CD4-positive, alpha-beta T cell (primary cell): ENCODE results near the gene NAPB. TPM values are rescaled to one million over a fixed set of nuclear protein-coding genes. Genes with fewer than 3 reads are reported as not detected.

Experiments
- ATAC-seq: fragments of 200-7000 bp; cut with Tn5 transposase; one replicate; pipeline ENCODE4 v1.10.0; 2022; ENCODE audit warnings: mild to moderate bottlenecking; ENCODE audit not compliant: poor library complexity
- CTCF ChIA-PET: fragments of 350-600 bp; sonication (Branson Sonifier 250); formaldehyde crosslinking; loops from one replicate; lab custom pipeline; 2021; ENCODE audit warnings: antibody characterized with exemption, inconsistent platforms; lab: Charles Lee
- POLR2A ChIA-PET: fragments of 350-600 bp; sonication (Branson Sonifier 250); formaldehyde crosslinking; loops from one replicate; lab custom pipeline; 2021; ENCODE audit warnings: antibody characterized with exemption, inconsistent platforms; lab: Charles Lee
- DNase-seq, 14 experiments: peaks; one replicate each; pipeline ENCODE4 v3.0.0-alpha.2; 2013 to 2020; ENCODE audit warnings: mixed read lengths in 2 of 14
- H3K27ac ChIP-seq, 2 donors: one replicate each; pipeline versions ENCODE4 v1.5.1 to v1.7.0; 2013; ENCODE audit warnings: low read length in 2 of 2, low read depth in 1 of 2, mild to moderate bottlenecking in 1 of 2
- H3K27me3 ChIP-seq, 2 experiments: 1 replicate in 1 of 2; 2 replicates in 1 of 2; pipeline versions ENCODE4 v1.6.1 to v1.7.0; 2013; ENCODE audit warnings: low read length in 2 of 2, control low read depth in 1 of 2, mild to moderate bottlenecking in 1 of 2, moderate library complexity in 1 of 2; ENCODE audit not compliant: insufficient read depth in 2 of 2, control insufficient read depth in 1 of 2
- H3K36me3 ChIP-seq: one replicate; pipeline ENCODE4 v1.6.1; 2013; ENCODE audit warnings: low read length, control low read depth; ENCODE audit not compliant: insufficient read depth
- H3K4me1 ChIP-seq: one replicate; pipeline ENCODE4 v1.6.1; 2013; ENCODE audit warnings: low read length, control low read depth; ENCODE audit not compliant: insufficient read depth
- H3K4me3 ChIP-seq: one replicate; pipeline ENCODE4 v1.5.1; 2013; ENCODE audit warnings: mild to moderate bottlenecking, low read length, moderate library complexity
- H3K9me3 ChIP-seq, 2 experiments: 1 replicate in 1 of 2; 2 replicates in 1 of 2; pipeline versions ENCODE4 v1.6.1 to v1.7.0; 2013; ENCODE audit warnings: low read length in 2 of 2, mild to moderate bottlenecking in 2 of 2, control low read depth in 1 of 2, moderate library complexity in 1 of 2; ENCODE audit not compliant: control insufficient read depth in 1 of 2, insufficient read depth in 1 of 2
- H3K27ac Mint-ChIP-seq: one replicate; pipeline ENCODE4 v1.8.0; 2020; ENCODE audit warnings: mixed read lengths
- H3K27me3 Mint-ChIP-seq: one replicate; pipeline ENCODE4 v1.8.0; 2021; ENCODE audit warnings: mixed read lengths
- H3K36me3 Mint-ChIP-seq: one replicate; pipeline ENCODE4 v1.8.0; 2021; ENCODE audit warnings: low read depth, mixed read lengths
- H3K4me1 Mint-ChIP-seq: one replicate; pipeline ENCODE4 v1.8.0; 2021; ENCODE audit warnings: low read depth, mixed read lengths
- H3K4me3 Mint-ChIP-seq: one replicate; pipeline ENCODE4 v1.8.0; 2020; ENCODE audit warnings: mild to moderate bottlenecking, mixed read lengths
- H3K9me3 Mint-ChIP-seq: one replicate; pipeline ENCODE4 v1.8.0; 2020; ENCODE audit warnings: mixed read lengths
- intact Hi-C, 2 experiments: fragments of 100-400 bp; cut with DNase I in 1 of 2; cut with micrococcal nuclease in 1 of 2; formaldehyde crosslinking; loops; one replicate each; pipeline versions ENCODE4 v1.15.1 to v1.9.0; 2023 to 2025; cut with DNase I, micrococcal nuclease
- total RNA-seq, 174 experiments: library from RNA in 2 of 174; stranded (reverse) in 2 of 174; gene quantifications; one replicate each; pipeline ENCODE4 v1.2.3 and lab custom pipeline; 2021 to 2026
- TF ChIP-seq, protein P1 (sequence below): fragments of 200-600 bp; IDR thresholded peaks from one replicate; pipeline ENCODE4 v1.8.0; 2022; ENCODE audit warnings: antibody characterized with exemption, mild to moderate bottlenecking

Gene NAPB
- total RNA-seq, 2 experiments from 2014 or later: 7.5 to 8.9 TPM

DNA sequence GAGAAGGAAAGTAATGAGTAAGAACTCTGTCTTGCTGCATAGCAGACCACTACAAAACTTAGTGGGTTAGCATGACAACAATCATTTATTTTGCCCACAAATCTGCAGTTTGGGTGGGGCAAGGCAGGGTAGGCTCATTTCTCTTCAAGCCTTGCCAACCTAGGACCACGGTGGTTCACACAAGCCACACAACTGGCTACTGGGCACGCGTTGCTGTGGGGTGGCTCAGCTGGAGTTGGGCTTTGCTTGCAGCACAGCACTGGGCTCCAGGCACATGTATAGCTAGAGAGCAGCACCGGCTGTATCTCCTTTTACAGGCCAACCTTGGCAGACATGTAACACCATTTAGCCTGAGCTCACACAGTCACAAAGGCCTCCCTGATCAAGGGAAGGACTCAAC, 75.3 kb downstream of the NAPB start:
- no peaks in the 10 kb centered on the region for H3K36me3 ChIP-seq
- H3K27me3 ChIP-seq: no peaks in the 10 kb centered on the region
- ChIA-PET CTCF (no interaction called here), POLR2A (no interaction called here)
- Mint-ChIP-seq H3K27ac (no peak overlapping the region), H3K9me3 (no peaks in the 10 kb centered on the region), H3K27me3 (no peaks in the 10 kb centered on the region), H3K4me1 (peaks cover 14% of the 10 kb centered on the region), H3K4me3 (no peak overlapping the region), H3K36me3 (peaks cover 7% of the 10 kb centered on the region)
- ATAC-seq: no peak
- no peak overlapping the region for H3K27ac ChIP-seq
- intact Hi-C loops: loop anchor here in 1 of 2 experiments (2.0 kb wide), 1 partner anchor 23 kb away; no protein-coding TSS in a partner anchor
- H3K4me3 ChIP-seq: no peak overlapping the region
- H3K9me3 ChIP-seq: no peaks in the 10 kb centered on the region
- peaks cover 17% of the 10 kb centered on the region for H3K4me1 ChIP-seq
- no peak for DNase-seq
- TF ChIP-seq, protein P1, sequence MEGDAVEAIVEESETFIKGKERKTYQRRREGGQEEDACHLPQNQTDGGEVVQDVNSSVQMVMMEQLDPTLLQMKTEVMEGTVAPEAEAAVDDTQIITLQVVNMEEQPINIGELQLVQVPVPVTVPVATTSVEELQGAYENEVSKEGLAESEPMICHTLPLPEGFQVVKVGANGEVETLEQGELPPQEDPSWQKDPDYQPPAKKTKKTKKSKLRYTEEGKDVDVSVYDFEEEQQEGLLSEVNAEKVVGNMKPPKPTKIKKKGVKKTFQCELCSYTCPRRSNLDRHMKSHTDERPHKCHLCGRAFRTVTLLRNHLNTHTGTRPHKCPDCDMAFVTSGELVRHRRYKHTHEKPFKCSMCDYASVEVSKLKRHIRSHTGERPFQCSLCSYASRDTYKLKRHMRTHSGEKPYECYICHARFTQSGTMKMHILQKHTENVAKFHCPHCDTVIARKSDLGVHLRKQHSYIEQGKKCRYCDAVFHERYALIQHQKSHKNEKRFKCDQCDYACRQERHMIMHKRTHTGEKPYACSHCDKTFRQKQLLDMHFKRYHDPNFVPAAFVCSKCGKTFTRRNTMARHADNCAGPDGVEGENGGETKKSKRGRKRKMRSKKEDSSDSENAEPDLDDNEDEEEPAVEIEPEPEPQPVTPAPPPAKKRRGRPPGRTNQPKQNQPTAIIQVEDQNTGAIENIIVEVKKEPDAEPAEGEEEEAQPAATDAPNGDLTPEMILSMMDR: no peak

DNA sequence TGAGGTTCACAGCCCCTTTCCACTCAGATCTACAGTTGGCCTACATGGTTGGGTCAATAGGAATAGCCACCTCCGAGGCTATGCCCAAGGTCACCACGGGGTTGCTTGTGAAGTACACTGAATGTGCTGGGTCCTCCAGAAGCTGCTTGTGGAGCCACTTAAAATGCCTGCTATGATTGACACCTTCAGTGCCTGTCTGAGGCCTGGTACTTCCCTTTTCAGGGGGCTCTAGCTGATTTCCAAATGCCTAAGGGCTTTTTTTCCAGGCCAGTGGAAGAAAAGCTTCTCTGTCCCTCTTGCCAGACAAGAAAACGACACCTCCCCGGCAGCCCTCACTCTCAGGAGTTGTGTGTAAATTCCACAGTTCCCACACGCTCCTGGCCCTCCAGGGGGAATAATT, 77.0 kb downstream of the NAPB start:
- Mint-ChIP-seq H3K36me3 (no peaks in the 10 kb centered on the region), H3K9me3 (no peaks in the 10 kb centered on the region), H3K27ac (no peak overlapping the region), H3K4me3 (no peak overlapping the region), H3K4me1 (peaks cover 3% of the 10 kb centered on the region), H3K27me3 (no peaks in the 10 kb centered on the region)
- Histone ChIP-seq H3K36me3 (no peaks in the 10 kb centered on the region), H3K4me3 (no peak overlapping the region), H3K9me3 (no peaks in the 10 kb centered on the region), H3K27ac (no peak overlapping the region), H3K4me1 (peaks cover 6% of the 10 kb centered on the region), H3K27me3 (no peaks in the 10 kb centered on the region)
- ChIA-PET POLR2A (no interaction called here), CTCF (no interaction called here)
- intact Hi-C loops: no loop called here
- no peak for ATAC-seq
- DNase-seq: no peak
- TF ChIP-seq, protein P1: no peak

DNA sequence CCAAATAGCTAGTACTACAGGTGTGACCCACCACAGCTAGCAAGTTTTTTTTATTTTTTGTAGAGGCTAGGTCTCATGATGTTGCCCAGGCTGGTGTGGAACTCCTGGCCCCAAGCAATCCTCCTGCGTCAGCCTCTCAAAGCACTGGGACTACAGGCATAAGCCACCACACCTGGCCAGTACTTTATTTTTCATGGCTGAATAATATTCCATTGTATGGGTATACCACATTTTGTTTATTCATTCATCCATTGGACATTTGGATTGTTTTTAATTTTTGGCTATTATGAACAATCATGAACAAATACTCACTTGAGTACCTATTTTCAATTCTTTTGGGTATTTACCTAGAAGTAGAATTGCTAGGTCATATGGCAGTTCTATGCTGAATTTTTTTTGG, 77.7 kb downstream of the NAPB start:
- ATAC-seq: no peak
- Mint-ChIP-seq H3K36me3 (no peaks in the 10 kb centered on the region), H3K27ac (no peak overlapping the region), H3K4me1 (no peaks in the 10 kb centered on the region), H3K27me3 (no peaks in the 10 kb centered on the region), H3K9me3 (no peaks in the 10 kb centered on the region), H3K4me3 (no peak overlapping the region)
- Histone ChIP-seq H3K4me3 (no peak overlapping the region), H3K4me1 (no peaks in the 10 kb centered on the region), H3K27ac (no peak overlapping the region), H3K27me3 (no peaks in the 10 kb centered on the region), H3K36me3 (no peaks in the 10 kb centered on the region), H3K9me3 (no peaks in the 10 kb centered on the region)
- intact Hi-C loops: no loop called here
- TF ChIP-seq, protein P1: no peak
- no peak for DNase-seq
- POLR2A ChIA-PET: no interaction called here
- CTCF ChIA-PET: no interaction called here
